ENCODE measurements around the gene XRCC4.

XRCC4 gene

GRCh38 chr5:83323557-83324180 is 246.3 kb downstream of the XRCC4 start:
- no peak for TF ChIP-seq Cebpa-rat (IDR thresholded peaks at IDR 0.05)
- Histone ChIP-seq H3K27me3 (no peaks in the 10 kb centered on the region), H3K36me3 (no peaks in the 10 kb centered on the region), H4K20me1 (no peaks in the 10 kb centered on the region), H3K27ac (no peak overlapping the region), H3K4me2 (no peak overlapping the region), H3K9me3 (no peaks in the 10 kb centered on the region), H3K4me1 (no peaks in the 10 kb centered on the region), H3K4me3 (no peak overlapping the region), H3K9ac (no peak overlapping the region)

GRCh38 chr5:83331842-83332241 is 254.5 kb downstream of the XRCC4 start:
- Histone ChIP-seq H3K36me3 (no peaks in the 10 kb centered on the region), H3K4me1 (no peaks in the 10 kb centered on the region), H3K4me3 (no peak overlapping the region), H3K9me3 (no peaks in the 10 kb centered on the region), H3K9ac (no peak overlapping the region), H4K20me1 (no peaks in the 10 kb centered on the region), H3K4me2 (no peak overlapping the region), H3K27ac (no peak overlapping the region), H3K27me3 (no peaks in the 10 kb centered on the region)
- no peak for TF ChIP-seq Cebpa-rat (IDR thresholded peaks at IDR 0.05)

DNA sequence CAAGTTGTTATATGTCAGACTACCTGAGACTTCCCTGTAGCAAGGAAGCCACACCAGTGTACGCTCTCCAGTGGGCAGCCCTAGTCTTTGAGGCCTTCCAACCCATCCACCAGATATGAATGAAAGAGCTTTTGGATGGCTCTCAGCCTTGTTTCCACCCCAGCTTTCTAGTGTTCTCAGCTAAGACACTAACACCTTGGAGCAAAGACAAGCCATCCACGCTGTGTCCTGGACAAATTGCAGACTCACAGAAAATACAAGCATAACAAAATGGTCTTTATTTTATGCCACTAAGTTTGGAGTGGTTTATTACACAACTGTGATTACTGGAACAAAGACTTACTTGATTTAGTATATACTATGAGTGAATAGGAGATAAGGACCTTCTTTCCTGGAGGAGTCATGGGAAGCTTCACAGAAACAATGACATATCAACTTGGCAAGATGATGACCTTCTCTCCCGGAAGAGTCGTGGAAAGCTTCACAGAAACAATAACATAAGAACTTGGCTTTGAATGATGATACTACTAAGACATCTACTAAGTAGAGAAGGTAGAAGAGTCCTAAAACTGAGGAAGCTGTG is 260.2 kb downstream of the XRCC4 start:
- H3K9me3 ChIP-seq, result no peaks in the 10 kb centered on the region
- H3K36me3 ChIP-seq, result no peaks in the 10 kb centered on the region
- peaks cover 9% of the 10 kb centered on the region for H3K4me1 ChIP-seq
- no peak overlapping the region for H3K9ac ChIP-seq
- no peak overlapping the region for H3K4me2 ChIP-seq
- H3K27me3 ChIP-seq, result no peaks in the 10 kb centered on the region
- H3K27ac ChIP-seq, result no peak overlapping the region
- TF ChIP-seq Cebpa-rat (IDR thresholded peaks at IDR 0.05), result no peak
- H3K4me3 ChIP-seq, result no peak overlapping the region
- no peaks in the 10 kb centered on the region for H4K20me1 ChIP-seq

GRCh38 chr5:83340511-83340918 is 263.2 kb downstream of the XRCC4 start:
- no peaks in the 10 kb centered on the region for H3K27me3 ChIP-seq
- H3K9ac ChIP-seq, result no peak overlapping the region
- H3K27ac ChIP-seq, result 0 out of 2 replicates have a peak overlapping the region, but pooled peaks have one; percentile 2
- peaks cover 9% of the 10 kb centered on the region for H3K4me1 ChIP-seq
- H3K36me3 ChIP-seq, result no peaks in the 10 kb centered on the region
- no peaks in the 10 kb centered on the region for H3K9me3 ChIP-seq
- no peak overlapping the region for H3K4me3 ChIP-seq
- TF ChIP-seq Cebpa-rat (IDR thresholded peaks at IDR 0.05), result no peak
- peak overlapping the region; percentile 30; the same call in 1 of the 2 replicates for H3K4me2 ChIP-seq
- H4K20me1 ChIP-seq, result no peaks in the 10 kb centered on the region

DNA sequence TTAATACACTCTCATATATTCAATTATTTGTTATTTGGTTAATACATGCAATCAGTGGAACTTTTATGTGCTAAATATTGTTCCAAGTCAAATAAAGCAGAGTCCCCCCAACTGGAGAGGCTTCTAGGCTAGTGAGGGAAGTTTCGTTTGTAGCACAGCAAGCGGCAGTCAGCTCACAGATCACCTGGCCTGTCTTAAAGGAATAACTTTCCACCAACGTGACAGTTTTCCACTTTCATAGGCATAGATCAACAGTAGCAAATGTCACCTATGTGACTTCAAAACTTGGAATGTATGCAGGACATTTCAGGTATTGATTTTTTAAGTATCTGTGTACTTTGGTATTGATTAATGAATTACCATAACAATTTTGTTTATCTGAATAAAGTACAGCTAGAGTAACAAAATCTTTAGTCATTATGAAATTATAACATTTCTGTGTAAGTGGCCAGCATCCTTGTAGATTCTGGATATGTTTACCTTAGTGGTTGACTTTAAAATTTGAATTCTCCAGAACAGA is 264.5 kb downstream of the XRCC4 start:
- Histone ChIP-seq H3K36me3 (no peaks in the 10 kb centered on the region), H3K27me3 (no peaks in the 10 kb centered on the region), H3K4me1 (peaks cover 9% of the 10 kb centered on the region), H3K4me3 (no peak overlapping the region), H3K27ac (no peak overlapping the region), H4K20me1 (no peaks in the 10 kb centered on the region), H3K9ac (no peak overlapping the region), H3K4me2 (no peak overlapping the region), H3K9me3 (no peaks in the 10 kb centered on the region)
- TF ChIP-seq Cebpa-rat (IDR thresholded peaks at IDR 0.05), result no peak

- Histone ChIP-seq H3K4me2 (no peak overlapping the region), H3K9me3 (peaks cover 4% of the 10 kb centered on the region), H4K20me1 (no peaks in the 10 kb centered on the region), H3K27me3 (no peaks in the 10 kb centered on the region), H3K36me3 (no peaks in the 10 kb centered on the region), H3K27ac (no peak overlapping the region), H3K9ac (no peak overlapping the region), H3K4me1 (peaks cover 9% of the 10 kb centered on the region), H3K4me3 (no peak overlapping the region)
- TF ChIP-seq Cebpa-rat (IDR thresholded peaks at IDR 0.05), result no peak
Observed at GRCh38 chr5:83342465-83342864, 265.1 kb downstream of the XRCC4 start.

DNA sequence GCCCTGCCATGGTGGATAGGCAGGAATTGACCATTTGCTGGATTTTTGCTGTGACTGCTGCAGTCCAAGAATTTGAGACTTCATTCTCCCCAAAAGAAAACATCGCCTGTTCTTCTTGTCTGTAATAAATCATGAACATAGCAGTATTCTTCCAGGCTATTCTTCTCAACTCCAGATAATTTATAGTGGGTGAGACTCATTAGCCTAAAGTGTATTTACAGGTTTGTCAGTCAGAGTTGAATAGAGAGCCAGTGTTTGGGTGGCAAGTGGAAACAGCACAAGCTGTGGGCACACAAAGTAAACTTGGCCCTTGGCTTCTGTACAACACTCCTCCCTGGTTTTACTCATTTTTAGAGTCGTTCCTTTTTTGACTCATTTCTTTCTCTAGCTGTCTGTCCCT is 266.0 kb downstream of the XRCC4 start:
- Histone ChIP-seq H3K4me1 (peaks cover 9% of the 10 kb centered on the region), H3K36me3 (peaks cover 6% of the 10 kb centered on the region), H3K4me2 (no peak overlapping the region), H3K27ac (no peak overlapping the region), H3K9me3 (peaks cover 13% of the 10 kb centered on the region), H3K4me3 (no peak overlapping the region), H4K20me1 (no peaks in the 10 kb centered on the region), H3K9ac (no peak overlapping the region), H3K27me3 (no peaks in the 10 kb centered on the region)
- no peak for TF ChIP-seq Cebpa-rat (IDR thresholded peaks at IDR 0.05)

DNA sequence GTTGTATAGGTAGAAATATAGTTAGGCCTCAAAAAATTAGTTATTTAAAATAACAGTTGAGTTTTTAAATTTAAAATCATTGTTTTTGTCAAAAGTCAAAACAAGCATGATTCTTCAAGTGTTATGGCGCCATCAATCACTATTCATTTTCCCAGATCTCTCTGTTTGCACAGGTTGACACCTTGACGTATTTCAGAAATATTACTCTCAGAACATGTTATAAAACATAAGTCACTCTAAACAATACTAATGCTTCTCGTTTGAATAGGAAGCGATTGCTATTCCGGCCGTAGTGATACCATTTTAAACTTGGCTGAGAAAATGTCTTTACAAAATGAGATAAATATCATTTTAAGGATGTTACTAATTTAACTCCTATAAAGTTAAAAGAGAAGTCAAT is 268.1 kb downstream of the XRCC4 start:
- no peak for TF ChIP-seq Cebpa-rat (IDR thresholded peaks at IDR 0.05)

GRCh38 chr5:83348281-83348780 is 271.0 kb downstream of the XRCC4 start:
- H3K9ac ChIP-seq, result no peak overlapping the region
- no peak overlapping the region for H3K4me3 ChIP-seq
- H4K20me1 ChIP-seq, result no peaks in the 10 kb centered on the region
- H3K27me3 ChIP-seq, result no peaks in the 10 kb centered on the region
- H3K4me2 ChIP-seq, result no peak overlapping the region
- H3K27ac ChIP-seq, result no peak overlapping the region
- no peaks in the 10 kb centered on the region for H3K4me1 ChIP-seq
- H3K36me3 ChIP-seq, result peaks cover 8% of the 10 kb centered on the region
- TF ChIP-seq Cebpa-rat (IDR thresholded peaks at IDR 0.05), result no peak
- H3K9me3 ChIP-seq, result peaks cover 43% of the 10 kb centered on the region

More for the DNA sequence above, 268.1 kb downstream of the XRCC4 start:
- peaks cover 8% of the 10 kb centered on the region for H3K36me3 ChIP-seq
- peaks cover 3% of the 10 kb centered on the region for H3K4me1 ChIP-seq
- H3K4me3 ChIP-seq, result no peak overlapping the region
- H3K27me3 ChIP-seq, result no peaks in the 10 kb centered on the region
- H3K27ac ChIP-seq, result no peak overlapping the region
- no peaks in the 10 kb centered on the region for H4K20me1 ChIP-seq
- peaks cover 34% of the 10 kb centered on the region for H3K9me3 ChIP-seq
- H3K4me2 ChIP-seq, result no peak overlapping the region
- H3K9ac ChIP-seq, result no peak overlapping the region

DNA sequence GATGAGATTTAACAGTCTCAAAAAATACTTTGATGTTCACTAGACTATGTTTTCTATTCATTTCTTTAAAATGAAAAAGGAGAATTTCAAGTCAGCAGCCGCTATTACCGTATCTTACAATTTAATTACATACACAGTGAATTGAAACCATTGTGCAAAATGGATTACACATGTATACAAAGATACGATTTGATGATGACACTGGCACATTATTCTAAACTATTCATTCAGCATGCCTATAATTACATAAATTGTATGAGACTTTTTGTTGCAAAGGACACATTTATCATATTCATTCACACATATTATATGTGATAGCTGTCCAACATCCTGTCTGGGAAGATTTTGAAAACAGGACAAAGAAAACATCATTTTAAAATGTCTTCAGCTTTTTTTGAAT is 275.9 kb downstream of the XRCC4 start:
- no peak for TF ChIP-seq Cebpa-rat (IDR thresholded peaks at IDR 0.05)
- Histone ChIP-seq H3K4me3 (no peak overlapping the region), H4K20me1 (no peaks in the 10 kb centered on the region), H3K27ac (no peak overlapping the region), H3K4me1 (no peaks in the 10 kb centered on the region), H3K9ac (no peak overlapping the region), H3K4me2 (no peak overlapping the region), H3K36me3 (peaks cover 3% of the 10 kb centered on the region), H3K9me3 (peaks cover 31% of the 10 kb centered on the region), H3K27me3 (no peaks in the 10 kb centered on the region)
